HS-27A (cell line): ENCODE results near the gene RNF135.
"Not testable (repeated sequence)": the region's sequence is repeated elsewhere in the genome, so short reads cannot be mapped to it uniquely, and the experiment has no call there.

Source experiments
- DNase-seq: peaks from one replicate; pipeline ENCODE4 v3.0.0-alpha.2; 2012; ENCODE audit warnings: low read depth, missing footprints

Gene RNF135

DNA sequence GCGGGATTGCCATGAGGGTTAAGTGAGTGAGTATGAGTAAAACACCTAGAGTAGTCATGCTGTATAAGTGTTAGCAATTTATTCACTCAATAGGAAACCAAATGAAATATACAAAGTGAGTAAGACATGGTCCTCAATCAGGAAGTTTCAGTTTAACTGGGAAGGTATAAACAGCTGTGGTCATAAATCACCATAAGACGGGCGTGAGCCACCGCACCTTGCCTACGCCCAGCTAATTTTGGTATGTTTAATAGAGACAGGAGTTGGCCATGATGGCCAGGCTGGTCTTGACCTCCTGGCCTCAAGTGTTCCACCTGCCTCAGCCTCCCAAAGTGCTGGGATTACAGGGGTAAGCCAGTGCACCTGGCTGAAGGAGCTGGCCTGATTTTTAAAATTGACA, 27.0 kb downstream of the RNF135 start:
- no peak for DNase-seq

- no peak for DNase-seq
Measured at GRCh38 chr17:31002047-31002446, 31.2 kb downstream of the RNF135 start.

DNA sequence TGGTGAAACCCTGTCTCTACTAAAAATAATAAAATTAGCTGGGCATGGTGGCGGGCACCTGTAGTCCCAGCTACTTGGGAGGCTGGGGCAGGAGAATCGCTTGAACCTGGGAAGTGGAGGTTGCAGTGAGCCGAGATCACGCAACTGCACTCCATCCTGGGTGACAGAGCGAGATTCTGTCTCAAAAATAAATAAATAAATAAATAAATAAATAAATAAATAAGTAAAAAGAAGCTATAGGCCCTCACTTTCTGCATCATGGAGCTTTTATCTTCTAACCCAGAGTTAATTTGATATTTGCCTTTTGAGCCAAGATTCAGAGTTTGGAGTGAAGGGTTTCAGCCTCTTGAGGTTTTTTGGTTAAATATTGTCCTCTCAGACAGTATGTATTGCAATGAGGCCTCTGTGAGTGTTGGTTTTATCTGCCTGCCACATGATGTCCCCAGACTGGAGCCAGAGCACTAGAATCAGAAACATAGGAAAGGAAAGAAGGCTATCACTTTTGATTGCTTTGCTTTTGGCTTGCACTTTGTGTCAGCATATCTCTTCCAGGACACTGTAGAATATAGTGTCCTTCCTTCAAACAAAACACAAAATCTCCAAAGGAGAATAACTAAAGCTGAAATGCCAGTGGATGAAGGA, 32.5 kb downstream of the RNF135 start:
- no peak for DNase-seq

- no peak for DNase-seq
Measured at GRCh38 chr17:31004160-31004559, 33.3 kb downstream of the RNF135 start.

- DNase-seq: no peak
Measured at GRCh38 chr17:31007695-31008373, 37.0 kb downstream of the RNF135 start.

- no peak for DNase-seq
Measured at GRCh38 chr17:31008374-31009041, 37.7 kb downstream of the RNF135 start.

DNA sequence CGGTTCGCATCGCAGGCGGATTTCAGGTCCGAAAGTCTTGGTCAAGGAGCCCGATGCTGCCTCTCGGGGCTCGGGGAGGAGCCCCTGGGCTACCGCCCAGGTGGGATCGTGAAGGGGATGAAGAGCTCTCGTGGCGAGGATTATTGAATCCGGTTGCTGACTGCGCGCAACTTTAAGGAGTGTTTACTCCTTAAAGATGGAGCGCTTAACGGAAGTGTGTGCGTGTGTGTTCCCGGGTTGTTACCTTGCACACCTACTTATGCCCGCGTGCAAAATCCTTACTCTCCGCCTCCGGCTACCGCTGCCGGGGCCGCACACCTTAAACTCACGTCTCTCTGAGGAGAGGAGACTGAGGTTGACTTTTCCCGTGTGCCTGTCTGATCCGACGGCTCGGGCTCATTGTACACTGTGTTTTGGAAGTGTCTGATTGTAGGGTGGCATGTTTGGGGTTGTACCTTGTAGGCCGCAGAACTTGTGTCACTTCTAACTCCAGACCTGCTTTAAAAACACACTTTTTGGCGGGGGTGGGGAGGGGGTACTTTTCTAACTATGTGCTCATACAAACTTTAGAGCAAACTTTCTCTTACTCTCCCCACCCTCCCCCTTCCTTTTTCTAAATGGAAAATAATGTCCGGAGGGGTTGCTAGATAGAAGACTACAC, 38.3 kb downstream of the RNF135 start:
- not testable (repeated sequence) for DNase-seq

GRCh38 chr17:31010014-31010413, 39.2 kb downstream of the RNF135 start:
- DNase-seq: not testable (repeated sequence)

DNA sequence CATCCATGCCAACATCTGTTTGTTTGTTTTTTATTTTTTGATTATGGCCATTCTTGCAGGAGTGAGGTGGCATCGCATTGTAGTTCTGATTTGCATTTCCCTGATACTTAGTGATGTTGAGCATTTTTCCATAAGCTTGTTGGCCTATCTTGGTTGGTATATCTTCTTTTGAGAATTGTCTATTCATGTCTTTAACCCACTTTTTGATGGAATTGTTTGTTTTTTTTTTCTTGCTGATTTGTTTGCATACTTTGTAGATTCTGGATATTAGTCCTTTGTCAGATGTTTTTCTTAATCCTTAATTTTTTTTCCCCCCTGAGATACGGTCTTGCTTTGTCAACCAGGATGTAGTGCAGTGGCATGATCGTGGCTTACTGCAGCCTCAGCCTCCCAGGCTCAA, 43.0 kb downstream of the RNF135 start:
- DNase-seq: no peak

DNA sequence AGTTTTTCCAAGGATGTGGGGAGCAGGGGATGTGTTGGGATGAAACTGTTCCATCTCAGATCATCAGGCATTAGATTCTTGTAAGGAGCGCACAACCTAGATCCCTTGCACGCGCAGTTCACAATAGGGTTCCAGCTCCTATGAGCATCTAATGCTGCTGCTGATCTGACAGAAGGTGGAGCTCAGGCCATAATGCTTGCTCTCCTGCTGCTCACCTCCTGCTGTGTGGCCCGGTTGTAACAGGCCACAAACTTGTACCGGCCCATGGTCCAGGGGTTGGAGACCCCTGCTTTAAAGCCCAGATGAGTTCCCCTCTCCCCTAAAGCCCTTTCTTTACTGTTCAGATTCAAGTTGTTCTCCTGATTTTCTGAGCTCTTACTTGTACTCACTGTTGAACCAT, 44.8 kb downstream of the RNF135 start:
- DNase-seq: no peak

DNA sequence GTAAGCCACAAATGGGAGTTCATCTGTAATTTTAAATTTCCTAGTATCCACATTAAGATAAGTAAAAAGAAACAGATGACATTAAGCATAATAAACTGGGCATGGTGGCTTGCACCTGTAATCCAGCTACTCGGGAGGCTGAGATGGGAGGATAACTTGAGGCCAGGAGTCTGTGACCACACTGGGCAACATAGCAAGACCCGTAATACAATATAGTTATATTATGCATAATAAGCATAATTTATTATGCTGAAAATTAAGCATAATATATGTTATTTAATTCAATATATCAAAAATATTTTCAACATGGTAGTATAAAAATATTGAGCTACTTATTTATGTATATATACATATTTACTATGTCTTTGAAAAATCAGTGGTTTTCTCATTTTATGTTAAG, 48.2 kb downstream of the RNF135 start:
- DNase-seq: no peak

DNA sequence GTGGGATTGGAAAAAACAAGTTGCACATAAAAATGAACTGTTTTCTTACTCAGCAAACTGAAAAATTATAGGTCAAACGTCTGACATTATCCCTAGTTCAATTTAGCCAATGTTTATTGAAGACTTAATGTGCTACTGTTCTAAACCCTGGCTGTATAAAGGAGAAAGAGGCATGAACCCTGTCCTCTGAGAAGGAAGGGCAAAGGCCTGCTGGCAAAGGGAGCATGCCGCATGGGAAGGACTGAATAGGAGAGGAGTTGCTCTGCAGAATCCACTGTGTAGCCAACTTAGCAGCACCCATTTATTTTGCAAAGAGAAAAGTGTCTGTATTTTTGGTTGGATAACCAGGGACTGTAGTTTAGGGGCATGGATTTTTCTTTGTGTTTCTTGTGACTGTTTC, 52.3 kb downstream of the RNF135 start:
- DNase-seq: not testable (repeated sequence)

GRCh38 chr17:31031841-31032240, 61.0 kb downstream of the RNF135 start:
- no peak for DNase-seq

GRCh38 chr17:31035611-31036010, 64.8 kb downstream of the RNF135 start:
- DNase-seq: not testable (repeated sequence)

DNA sequence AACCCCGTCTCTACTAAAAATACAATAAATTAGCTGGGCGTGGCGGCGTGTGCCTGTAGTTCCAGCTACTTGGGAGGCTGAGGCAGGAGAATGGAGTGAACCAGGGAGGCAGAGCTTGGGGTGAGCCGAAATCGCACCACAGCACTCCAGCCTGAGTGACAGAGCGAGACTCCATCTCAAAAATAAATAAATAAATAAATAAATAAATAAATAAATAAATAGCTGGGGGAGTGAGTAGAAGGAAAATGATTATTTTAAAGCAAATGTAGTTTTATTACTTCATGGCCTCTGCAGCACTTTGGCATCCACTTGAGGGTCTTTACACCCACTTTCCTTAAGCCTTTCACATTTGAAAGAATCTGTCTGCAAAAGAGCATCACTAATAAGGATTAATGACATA, 70.0 kb downstream of the RNF135 start:
- not testable (repeated sequence) for DNase-seq

DNA sequence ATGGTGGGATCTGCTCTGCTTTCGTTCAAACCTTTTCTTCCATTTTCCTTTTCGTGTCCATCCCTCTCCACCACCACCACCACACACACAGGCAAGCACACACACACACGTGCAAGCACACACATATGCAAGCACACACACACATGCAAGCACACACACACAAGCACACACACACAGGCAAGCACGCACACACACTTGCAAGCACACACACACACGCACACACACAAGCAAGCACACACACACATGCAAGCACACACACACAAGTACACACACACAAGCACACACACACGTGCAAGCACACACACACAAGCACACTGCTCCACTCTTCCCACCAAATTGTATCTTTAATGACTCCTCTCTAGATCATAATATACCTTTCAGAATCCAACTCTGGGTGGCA, 71.5 kb downstream of the RNF135 start:
- DNase-seq: not testable (repeated sequence)

DNA sequence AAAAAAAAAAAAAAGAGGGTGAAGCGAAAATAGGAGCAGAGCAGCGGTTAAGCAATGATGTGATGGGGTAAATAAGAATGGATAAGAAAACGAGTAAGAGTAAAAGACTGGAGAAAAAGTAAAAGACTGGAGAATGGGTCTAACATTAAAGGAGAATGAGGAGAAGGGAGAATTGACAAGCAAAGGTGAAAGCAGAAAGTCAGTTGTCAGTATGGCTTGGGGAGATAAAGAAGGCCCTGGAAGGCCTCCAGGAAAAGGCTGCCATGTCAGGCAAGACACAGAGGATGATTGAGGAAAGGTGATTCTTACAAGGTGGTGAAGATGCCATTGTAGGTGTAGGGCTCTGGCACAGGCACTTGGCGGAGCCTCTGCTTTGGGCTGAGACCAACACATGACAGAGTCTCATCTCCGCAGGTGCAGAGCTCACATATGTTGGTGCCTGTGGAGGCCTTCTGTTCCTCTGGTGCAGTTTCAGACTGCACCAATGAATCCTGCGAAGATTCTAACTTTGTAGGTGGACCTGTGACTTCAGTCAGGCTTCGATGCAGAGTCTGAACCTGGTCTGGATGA, 76.1 kb downstream of the RNF135 start:
- not testable (repeated sequence) for DNase-seq

GRCh38 chr17:31048142-31048541, 77.3 kb downstream of the RNF135 start:
- no peak for DNase-seq

GRCh38 chr17:31048780-31049179, 77.9 kb downstream of the RNF135 start:
- no peak for DNase-seq
